Astrocyte of the cerebellum (primary cell): Measurements from ENCODE around the gene COL2A1.

Source experiments
- DNase-seq: peaks from one replicate; pipeline ENCODE4 v3.0.0-alpha.2; 2011; ENCODE audit warnings: low read depth
- H3K4me3 ChIP-seq: 2 replicates; pipeline ENCODE4 v1.5.1; 2011; ENCODE audit warnings: mild to moderate bottlenecking, low read depth, low read length, moderate library complexity
- CTCF ChIP-seq: IDR thresholded peaks from 2 replicates; pipeline ENCODE4 v1.5.1; 2012; ENCODE audit warnings: low read length, low read depth, moderate library complexity, mild to moderate bottlenecking; ENCODE audit errors: missing control alignments
- in situ Hi-C: cut with HindIII; loops from 2 replicates; pipeline ENCODE4 v1.10.0; 2017; ENCODE audit warnings: low sequenced_read_pairs

Gene COL2A1

GRCh38 chr12:47988073-47989022 is 15.9 kb downstream of the COL2A1 start:
- in situ Hi-C loops = no loop called here
- no peak overlapping the region for H3K4me3 ChIP-seq
- DNase-seq = no peak
- no peak for TF ChIP-seq CTCF

- in situ Hi-C loops = no loop called here
- TF ChIP-seq CTCF = no peak
Observed at GRCh38 chr12:47987411-47988072, 16.7 kb downstream of the COL2A1 start.

GRCh38 chr12:47986832-47987231 is 17.4 kb downstream of the COL2A1 start:
- in situ Hi-C loops = no loop called here
- no peak for TF ChIP-seq CTCF
- H3K4me3 ChIP-seq = no peak overlapping the region
- no peak for DNase-seq

More at GRCh38 chr12:47987411-47988072, 16.7 kb downstream of the COL2A1 start:
- no peak overlapping the region for H3K4me3 ChIP-seq
- DNase-seq = no peak

- no peak for DNase-seq
- no peak for TF ChIP-seq CTCF
- H3K4me3 ChIP-seq = no peak overlapping the region
- in situ Hi-C loops = no loop called here
Observed at GRCh38 chr12:47986291-47986660, 18.0 kb downstream of the COL2A1 start.

- in situ Hi-C loops = no loop called here
- TF ChIP-seq CTCF = no peak
- H3K4me3 ChIP-seq = no peak overlapping the region
- DNase-seq = no peak
Observed at GRCh38 chr12:47985596-47986290, 18.5 kb downstream of the COL2A1 start.

- in situ Hi-C loops = no loop called here
- no peak overlapping the region for H3K4me3 ChIP-seq
- TF ChIP-seq CTCF = no peak
- DNase-seq = no peak
Observed at GRCh38 chr12:47984331-47984801, 19.9 kb downstream of the COL2A1 start.
